Progenitor cell of endocrine pancreas (in vitro differentiated cells): ENCODE data around the gene ADAMTSL3. TPM values are rescaled to one million over a fixed set of nuclear protein-coding genes. Genes with fewer than 3 reads are reported as not detected.

Source experiments
- DNase-seq: peaks from one replicate; pipeline ENCODE4 v3.0.0; 2021; ENCODE audit warnings: low spot score; ENCODE audit not compliant: unreplicated experiment
- H3K27ac Mint-ChIP-seq: 2 replicates; pipeline ENCODE4 v1.8.0; 2021; ENCODE audit warnings: mild to moderate bottlenecking, moderate library complexity, mixed read lengths
- H3K27me3 Mint-ChIP-seq: 2 replicates; pipeline ENCODE4 v1.8.0; 2021; ENCODE audit warnings: mixed read lengths
- H3K36me3 Mint-ChIP-seq: 2 replicates; pipeline ENCODE4 v1.8.0; 2022; ENCODE audit warnings: mixed read lengths; ENCODE audit not compliant: insufficient read depth
- H3K4me1 Mint-ChIP-seq: 2 replicates; pipeline ENCODE4 v1.8.0; 2021; ENCODE audit warnings: low read depth, mixed read lengths
- H3K4me3 Mint-ChIP-seq: 2 replicates; pipeline ENCODE4 v1.8.0; 2021; ENCODE audit warnings: low read depth, mild to moderate bottlenecking, moderate library complexity, mixed read lengths
- H3K9me3 Mint-ChIP-seq: 2 replicates; pipeline ENCODE4 v1.8.0; 2021; ENCODE audit warnings: low read depth, mixed read lengths
- total RNA-seq: library from RNA; stranded (reverse); gene quantifications from 2 replicates; pipeline ENCODE4 v1.2.1, GENCODE V29; 2021
- TF ChIP-seq, protein P1 (sequence below): fragments of 200-600 bp; sonication (generic); IDR thresholded peaks from one replicate; pipeline ENCODE4 v1.5.0; 2021; ENCODE audit warnings: antibody characterized with exemption, mild to moderate bottlenecking; ENCODE audit not compliant: unreplicated experiment

Gene ADAMTSL3
- total RNA-seq, 1 donor from 2014 or later, result 0.24 TPM

- H3K36me3 Mint-ChIP-seq, result no peaks in the 10 kb centered on the region
- DNase-seq, result no peak
- TF ChIP-seq, protein P1, sequence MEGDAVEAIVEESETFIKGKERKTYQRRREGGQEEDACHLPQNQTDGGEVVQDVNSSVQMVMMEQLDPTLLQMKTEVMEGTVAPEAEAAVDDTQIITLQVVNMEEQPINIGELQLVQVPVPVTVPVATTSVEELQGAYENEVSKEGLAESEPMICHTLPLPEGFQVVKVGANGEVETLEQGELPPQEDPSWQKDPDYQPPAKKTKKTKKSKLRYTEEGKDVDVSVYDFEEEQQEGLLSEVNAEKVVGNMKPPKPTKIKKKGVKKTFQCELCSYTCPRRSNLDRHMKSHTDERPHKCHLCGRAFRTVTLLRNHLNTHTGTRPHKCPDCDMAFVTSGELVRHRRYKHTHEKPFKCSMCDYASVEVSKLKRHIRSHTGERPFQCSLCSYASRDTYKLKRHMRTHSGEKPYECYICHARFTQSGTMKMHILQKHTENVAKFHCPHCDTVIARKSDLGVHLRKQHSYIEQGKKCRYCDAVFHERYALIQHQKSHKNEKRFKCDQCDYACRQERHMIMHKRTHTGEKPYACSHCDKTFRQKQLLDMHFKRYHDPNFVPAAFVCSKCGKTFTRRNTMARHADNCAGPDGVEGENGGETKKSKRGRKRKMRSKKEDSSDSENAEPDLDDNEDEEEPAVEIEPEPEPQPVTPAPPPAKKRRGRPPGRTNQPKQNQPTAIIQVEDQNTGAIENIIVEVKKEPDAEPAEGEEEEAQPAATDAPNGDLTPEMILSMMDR, result no peak
- no peak overlapping the region for H3K4me3 Mint-ChIP-seq
- H3K9me3 Mint-ChIP-seq, result no peaks in the 10 kb centered on the region
- no peaks in the 10 kb centered on the region for H3K4me1 Mint-ChIP-seq
- peaks cover 11% of the 10 kb centered on the region for H3K27me3 Mint-ChIP-seq
- H3K27ac Mint-ChIP-seq, result no peak overlapping the region
Observed at GRCh38 chr15:83850015-83850414, 196.1 kb downstream of the ADAMTSL3 start.

DNA sequence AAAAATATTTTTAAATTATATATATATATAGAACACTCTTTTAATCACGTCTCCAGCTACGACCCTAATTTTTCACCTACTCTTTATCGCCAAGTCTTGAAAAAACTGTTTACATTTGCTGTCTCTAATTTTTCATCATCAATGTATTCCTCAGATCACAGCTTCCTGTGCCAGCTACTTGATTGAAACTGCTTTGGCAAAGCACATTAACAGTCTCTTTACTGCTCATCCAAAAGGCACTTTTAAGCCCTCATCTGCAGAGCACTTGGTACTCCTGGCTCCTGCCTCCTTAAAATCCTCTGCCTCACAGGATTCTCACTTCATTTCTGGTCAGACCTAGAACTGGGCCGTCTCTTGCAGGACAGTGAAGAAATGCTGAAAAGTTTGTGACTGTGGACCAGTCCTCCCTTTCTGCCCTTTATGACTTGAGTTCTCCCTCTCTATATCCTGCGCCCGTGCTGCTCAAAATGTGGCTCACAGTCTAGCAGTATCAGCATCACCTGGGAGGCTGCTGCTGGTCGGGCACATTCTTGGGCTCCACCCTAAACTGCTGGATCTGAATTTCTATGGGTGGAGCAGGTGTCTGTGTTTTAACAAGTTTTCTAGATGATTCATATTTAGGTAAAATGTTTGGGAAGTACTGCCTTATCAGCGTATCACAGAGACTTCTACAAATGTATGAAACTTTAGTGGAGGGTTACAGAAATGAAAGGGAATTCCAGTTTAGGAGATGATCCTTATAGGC, 196.8 kb downstream of the ADAMTSL3 start:
- Mint-ChIP-seq H3K27ac (no peak overlapping the region), H3K4me1 (no peaks in the 10 kb centered on the region), H3K4me3 (no peak overlapping the region), H3K27me3 (peaks cover 11% of the 10 kb centered on the region), H3K9me3 (no peaks in the 10 kb centered on the region), H3K36me3 (no peaks in the 10 kb centered on the region)
- no peak for DNase-seq
- TF ChIP-seq, protein P1, result no peak

DNA sequence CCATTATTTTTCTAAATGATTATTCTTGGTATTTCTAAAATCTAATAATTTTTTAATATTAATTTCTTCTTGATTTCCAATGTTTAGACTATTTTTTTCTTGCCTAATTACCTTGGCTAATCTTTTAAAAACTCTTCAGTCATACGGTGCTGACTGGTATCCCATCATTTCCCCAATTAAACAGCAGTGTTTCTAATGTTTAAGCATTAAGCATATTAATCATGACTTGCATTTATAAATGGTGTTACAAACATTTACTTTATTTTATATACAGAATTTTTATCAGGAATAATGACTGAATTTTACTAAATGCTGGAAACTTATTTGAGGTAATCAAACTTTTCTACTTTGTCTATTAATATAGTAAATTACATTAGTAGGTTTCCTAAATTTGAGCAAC, 199.3 kb downstream of the ADAMTSL3 start:
- Mint-ChIP-seq H3K4me1 (no peaks in the 10 kb centered on the region), H3K27me3 (peaks cover 11% of the 10 kb centered on the region), H3K4me3 (no peak overlapping the region), H3K9me3 (no peaks in the 10 kb centered on the region), H3K36me3 (no peaks in the 10 kb centered on the region), H3K27ac (no peak overlapping the region)
- DNase-seq, result no peak
- TF ChIP-seq, protein P1, result no peak

DNA sequence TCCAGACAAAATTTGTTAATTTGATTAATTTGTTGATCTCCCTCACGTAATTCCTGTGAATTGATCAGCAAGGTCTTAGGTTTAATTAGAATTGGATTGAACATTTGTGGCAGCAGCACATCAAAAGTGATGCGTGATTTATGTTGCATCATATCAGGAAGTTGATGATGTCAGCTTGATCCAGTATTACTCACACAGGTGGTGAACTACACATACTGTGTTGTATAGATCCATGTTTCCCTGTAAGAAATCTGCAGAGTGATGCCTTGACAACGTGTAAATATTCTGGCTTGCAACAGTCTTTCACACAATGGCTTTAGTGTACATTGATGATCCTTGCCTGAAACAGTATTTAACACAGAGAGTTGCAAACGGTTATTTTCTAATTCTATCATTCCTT, 200.4 kb downstream of the ADAMTSL3 start:
- peaks cover 11% of the 10 kb centered on the region for H3K27me3 Mint-ChIP-seq
- no peaks in the 10 kb centered on the region for H3K4me1 Mint-ChIP-seq
- TF ChIP-seq, protein P1, result no peak
- DNase-seq, result no peak
- no peak overlapping the region for H3K27ac Mint-ChIP-seq
- no peak overlapping the region for H3K4me3 Mint-ChIP-seq
- no peaks in the 10 kb centered on the region for H3K36me3 Mint-ChIP-seq
- no peaks in the 10 kb centered on the region for H3K9me3 Mint-ChIP-seq

GRCh38 chr15:83854950-83855707, 201.2 kb downstream of the ADAMTSL3 start:
- no peak overlapping the region for H3K4me3 Mint-ChIP-seq
- TF ChIP-seq, protein P1, result no peak
- no peak for DNase-seq
- no peaks in the 10 kb centered on the region for H3K36me3 Mint-ChIP-seq
- no peak overlapping the region for H3K27ac Mint-ChIP-seq
- H3K4me1 Mint-ChIP-seq, result no peaks in the 10 kb centered on the region
- H3K27me3 Mint-ChIP-seq, result peaks cover 6% of the 10 kb centered on the region
- H3K9me3 Mint-ChIP-seq, result no peaks in the 10 kb centered on the region
